ENCODE data around the gene TBX10. TPM values are rescaled to one million over a fixed set of nuclear protein-coding genes. Genes with fewer than 3 reads are reported as not detected.

Gene TBX10
- polyA plus RNA-seq, 1 donor from 2014 or later = not detected

DNA sequence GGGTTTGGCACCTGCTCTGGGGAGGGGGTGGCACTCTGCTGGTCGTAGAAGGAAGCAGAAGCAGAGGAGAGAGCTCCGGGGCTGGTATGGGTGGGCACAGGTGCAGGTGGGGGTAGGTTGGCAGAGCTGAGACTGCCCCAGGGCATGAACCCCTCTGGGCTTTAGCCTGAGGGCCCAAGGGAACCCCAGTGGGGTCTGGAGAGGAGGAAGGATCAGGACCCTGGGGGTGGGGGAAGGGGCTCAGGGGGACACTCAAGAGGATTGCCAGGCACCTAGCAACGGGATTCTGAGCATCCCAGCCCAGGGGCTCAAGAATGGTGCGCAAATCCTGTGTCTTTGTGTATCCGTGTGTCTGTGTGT, 28.6 kb upstream of the TBX10 start:
- no peak for TF ChIP-seq TAF1 (IDR thresholded peaks at IDR 0.05; ENCODE audit: low read depth)
- TF ChIP-seq, protein P1, sequence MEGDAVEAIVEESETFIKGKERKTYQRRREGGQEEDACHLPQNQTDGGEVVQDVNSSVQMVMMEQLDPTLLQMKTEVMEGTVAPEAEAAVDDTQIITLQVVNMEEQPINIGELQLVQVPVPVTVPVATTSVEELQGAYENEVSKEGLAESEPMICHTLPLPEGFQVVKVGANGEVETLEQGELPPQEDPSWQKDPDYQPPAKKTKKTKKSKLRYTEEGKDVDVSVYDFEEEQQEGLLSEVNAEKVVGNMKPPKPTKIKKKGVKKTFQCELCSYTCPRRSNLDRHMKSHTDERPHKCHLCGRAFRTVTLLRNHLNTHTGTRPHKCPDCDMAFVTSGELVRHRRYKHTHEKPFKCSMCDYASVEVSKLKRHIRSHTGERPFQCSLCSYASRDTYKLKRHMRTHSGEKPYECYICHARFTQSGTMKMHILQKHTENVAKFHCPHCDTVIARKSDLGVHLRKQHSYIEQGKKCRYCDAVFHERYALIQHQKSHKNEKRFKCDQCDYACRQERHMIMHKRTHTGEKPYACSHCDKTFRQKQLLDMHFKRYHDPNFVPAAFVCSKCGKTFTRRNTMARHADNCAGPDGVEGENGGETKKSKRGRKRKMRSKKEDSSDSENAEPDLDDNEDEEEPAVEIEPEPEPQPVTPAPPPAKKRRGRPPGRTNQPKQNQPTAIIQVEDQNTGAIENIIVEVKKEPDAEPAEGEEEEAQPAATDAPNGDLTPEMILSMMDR (IDR thresholded peaks at IDR 0.05; ENCODE audit: poor library complexity, severe bottlenecking) = no peak
- no peak for TF ChIP-seq MXI1 (conservative IDR thresholded peaks at IDR 0.05; ENCODE audit: poor library complexity, severe bottlenecking)
- no peak for TF ChIP-seq EZH2 (IDR thresholded peaks at IDR 0.05; ENCODE audit: borderline replicate concordance, insufficient read depth, low read length, poor library complexity, severe bottlenecking)
- TF ChIP-seq RAD21 (conservative IDR thresholded peaks at IDR 0.05) = no peak
- H3K27me3 ChIP-seq (ENCODE audit: insufficient read depth, low read depth, low read length) = no peaks in the 10 kb centered on the region
- no peaks in the 10 kb centered on the region for H4K20me1 ChIP-seq (ENCODE audit: insufficient read depth)
- no peaks in the 10 kb centered on the region for H3K9me2 ChIP-seq (ENCODE audit: insufficient read depth, low read length)
- no peaks in the 10 kb centered on the region for H3K79me2 ChIP-seq (replicated peaks; ENCODE audit: insufficient read depth, low read length)
- no peaks in the 10 kb centered on the region for H3K36me3 ChIP-seq (ENCODE audit: insufficient read depth, low read length)
- H2AFZ ChIP-seq (ENCODE audit: low read depth, low read length) = no peak overlapping the region
- no peak overlapping the region for H3K4me3 ChIP-seq (ENCODE audit: low read length)
- no peak overlapping the region for H3K4me2 ChIP-seq (ENCODE audit: low read length)
- no peak overlapping the region for H3K9ac ChIP-seq (ENCODE audit: low read length)
- H3F3A ChIP-seq (ENCODE audit: insufficient read depth, low read length, poor library complexity, severe bottlenecking) = no peaks in the 10 kb centered on the region
- H3K9me3 ChIP-seq (ENCODE audit: low read length) = no peaks in the 10 kb centered on the region
- H3K27ac ChIP-seq (ENCODE audit: low read length) = no peak overlapping the region

- no peaks in the 10 kb centered on the region for H3K9me3 ChIP-seq (ENCODE audit: low read length)
- H3K79me2 ChIP-seq (replicated peaks; ENCODE audit: insufficient read depth, low read length) = no peaks in the 10 kb centered on the region
- H3K36me3 ChIP-seq (ENCODE audit: insufficient read depth, low read length) = no peaks in the 10 kb centered on the region
- H3K4me2 ChIP-seq (ENCODE audit: low read length) = no peak overlapping the region
- H3K9ac ChIP-seq (ENCODE audit: low read length) = no peak overlapping the region
- TF ChIP-seq EP300 (conservative IDR thresholded peaks at IDR 0.05; ENCODE audit: poor library complexity, severe bottlenecking) (no peak), MXI1 (conservative IDR thresholded peaks at IDR 0.05; ENCODE audit: poor library complexity, severe bottlenecking) (no peak), SMC3 (conservative IDR thresholded peaks at IDR 0.05; ENCODE audit: poor library complexity) (no peak), EZH2 (IDR thresholded peaks at IDR 0.05; ENCODE audit: borderline replicate concordance, insufficient read depth, low read length, poor library complexity, severe bottlenecking) (no peak), RAD21 (conservative IDR thresholded peaks at IDR 0.05) (no peak), POLR2AphosphoS5 (IDR thresholded peaks at IDR 0.05) (no peak), TAF1 (IDR thresholded peaks at IDR 0.05; ENCODE audit: low read depth) (no peak)
- TF ChIP-seq, protein P1 (IDR thresholded peaks at IDR 0.05; ENCODE audit: poor library complexity, severe bottlenecking) = no peak
- TF ChIP-seq, protein P2, sequence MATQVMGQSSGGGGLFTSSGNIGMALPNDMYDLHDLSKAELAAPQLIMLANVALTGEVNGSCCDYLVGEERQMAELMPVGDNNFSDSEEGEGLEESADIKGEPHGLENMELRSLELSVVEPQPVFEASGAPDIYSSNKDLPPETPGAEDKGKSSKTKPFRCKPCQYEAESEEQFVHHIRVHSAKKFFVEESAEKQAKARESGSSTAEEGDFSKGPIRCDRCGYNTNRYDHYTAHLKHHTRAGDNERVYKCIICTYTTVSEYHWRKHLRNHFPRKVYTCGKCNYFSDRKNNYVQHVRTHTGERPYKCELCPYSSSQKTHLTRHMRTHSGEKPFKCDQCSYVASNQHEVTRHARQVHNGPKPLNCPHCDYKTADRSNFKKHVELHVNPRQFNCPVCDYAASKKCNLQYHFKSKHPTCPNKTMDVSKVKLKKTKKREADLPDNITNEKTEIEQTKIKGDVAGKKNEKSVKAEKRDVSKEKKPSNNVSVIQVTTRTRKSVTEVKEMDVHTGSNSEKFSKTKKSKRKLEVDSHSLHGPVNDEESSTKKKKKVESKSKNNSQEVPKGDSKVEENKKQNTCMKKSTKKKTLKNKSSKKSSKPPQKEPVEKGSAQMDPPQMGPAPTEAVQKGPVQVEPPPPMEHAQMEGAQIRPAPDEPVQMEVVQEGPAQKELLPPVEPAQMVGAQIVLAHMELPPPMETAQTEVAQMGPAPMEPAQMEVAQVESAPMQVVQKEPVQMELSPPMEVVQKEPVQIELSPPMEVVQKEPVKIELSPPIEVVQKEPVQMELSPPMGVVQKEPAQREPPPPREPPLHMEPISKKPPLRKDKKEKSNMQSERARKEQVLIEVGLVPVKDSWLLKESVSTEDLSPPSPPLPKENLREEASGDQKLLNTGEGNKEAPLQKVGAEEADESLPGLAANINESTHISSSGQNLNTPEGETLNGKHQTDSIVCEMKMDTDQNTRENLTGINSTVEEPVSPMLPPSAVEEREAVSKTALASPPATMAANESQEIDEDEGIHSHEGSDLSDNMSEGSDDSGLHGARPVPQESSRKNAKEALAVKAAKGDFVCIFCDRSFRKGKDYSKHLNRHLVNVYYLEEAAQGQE (IDR thresholded peaks at IDR 0.05; ENCODE audit: borderline replicate concordance) = no peak
- H3K27ac ChIP-seq (ENCODE audit: low read length) = no peak overlapping the region
- no peaks in the 10 kb centered on the region for H3K9me2 ChIP-seq (ENCODE audit: insufficient read depth, low read length)
- no peaks in the 10 kb centered on the region for H3K27me3 ChIP-seq (ENCODE audit: insufficient read depth, low read depth, low read length)
- no peak overlapping the region for H3K4me3 ChIP-seq (ENCODE audit: low read length)
- no peaks in the 10 kb centered on the region for H3F3A ChIP-seq (ENCODE audit: insufficient read depth, low read length, poor library complexity, severe bottlenecking)
- H2AFZ ChIP-seq (ENCODE audit: low read depth, low read length) = no peak overlapping the region
- no peaks in the 10 kb centered on the region for H4K20me1 ChIP-seq (ENCODE audit: insufficient read depth)
Measured at GRCh38 chr11:67667490-67668191, 28.1 kb upstream of the TBX10 start.

All from neural cell (in vitro differentiated cells).